Esophagus squamous epithelium (tissue), 5 donors: ENCODE results near the gene ITGA2B. TPM values are rescaled to one million over a fixed set of nuclear protein-coding genes. Genes with fewer than 3 reads are reported as not detected.
"Not testable (repeated sequence)": the region's sequence is repeated elsewhere in the genome, so short reads cannot be mapped to it uniquely, and the experiment has no call there.

Experiments used
- DNase-seq: peaks from one replicate; lab custom pipeline; 2025; lab: John Stamatoyannopoulos, UW
- H3K27ac ChIP-seq, 4 donors: fragments of 200-600 bp; sonication (generic); one replicate each; pipeline ENCODE4 v1.5.1; 2016 to 2019; ENCODE audit warnings: mild to moderate bottlenecking in 1 of 4
- H3K27me3 ChIP-seq, 4 donors: fragments of 200-600 bp; sonication (generic); 1 replicate in 3 of 4; 2 replicates in 1 of 4; pipeline versions ENCODE4 v1.5.1 to v1.6.0; 2017 to 2021; ENCODE audit warnings: antibody characterized with exemption in 1 of 4
- H3K36me3 ChIP-seq, 3 donors: fragments of 200-600 bp; sonication (generic); one replicate each; pipeline ENCODE4 v1.5.1; 2016 to 2019
- H3K4me1 ChIP-seq, 3 donors: fragments of 200-600 bp; sonication (generic); one replicate each; pipeline ENCODE4 v1.5.1; 2017 to 2019
- H3K4me3 ChIP-seq, 4 donors: fragments of 200-600 bp; sonication (generic); 1 replicate in 3 of 4; 2 replicates in 1 of 4; pipeline ENCODE4 v1.5.1; 2016 to 2019; ENCODE audit warnings: mild to moderate bottlenecking in 2 of 4, moderate library complexity in 1 of 4
- H3K9me3 ChIP-seq, 3 donors: fragments of 200-600 bp; sonication (generic); one replicate each; pipeline ENCODE4 v1.5.1; 2016 to 2019
- POLR2A ChIP-seq, 4 donors: fragments of 450-650 bp; IDR thresholded peaks; one replicate each; pipeline ENCODE4 v1.6.1; 2017; ENCODE audit warnings: antibody characterized with exemption in 4 of 4, mild to moderate bottlenecking in 4 of 4, moderate library complexity in 3 of 4
- WGBS, 2 donors: methylation state at CpG; one replicate each; pipeline ENCODE4 v1.1.5; 2018; 5-methylcytosine and 5-hydroxymethylcytosine counted together
- intact Hi-C: fragments of 100-400 bp; cut with DNase I; formaldehyde crosslinking; loops from one replicate; pipeline ENCODE4 v1.15.0; 2022
- total RNA-seq, 4 donors: library from RNA; depleted of rRNA; stranded (reverse); fragments of >200 nt; gene quantifications; one replicate each; pipeline ENCODE4 v1.1.0, GENCODE V29; 2016
- TF ChIP-seq, protein P1 (sequence below), 6 experiments: fragments of 450-650 bp in 4 of 6; fragments of 200-600 bp in 2 of 6; sonication (generic) in 2 of 6; IDR thresholded peaks; one replicate each; pipeline ENCODE4 v1.5.1; 2016 to 2019; ENCODE audit warnings: antibody characterized with exemption in 6 of 6, mild to moderate bottlenecking in 4 of 6, moderate library complexity in 4 of 6
- donor health status: DM: yes; HTN: yes; CAD: no.

Gene ITGA2B
- total RNA-seq, 4 donors from 2014 or later: 0.26 to 0.76 (median 0.70) TPM; not detected in 1

DNA sequence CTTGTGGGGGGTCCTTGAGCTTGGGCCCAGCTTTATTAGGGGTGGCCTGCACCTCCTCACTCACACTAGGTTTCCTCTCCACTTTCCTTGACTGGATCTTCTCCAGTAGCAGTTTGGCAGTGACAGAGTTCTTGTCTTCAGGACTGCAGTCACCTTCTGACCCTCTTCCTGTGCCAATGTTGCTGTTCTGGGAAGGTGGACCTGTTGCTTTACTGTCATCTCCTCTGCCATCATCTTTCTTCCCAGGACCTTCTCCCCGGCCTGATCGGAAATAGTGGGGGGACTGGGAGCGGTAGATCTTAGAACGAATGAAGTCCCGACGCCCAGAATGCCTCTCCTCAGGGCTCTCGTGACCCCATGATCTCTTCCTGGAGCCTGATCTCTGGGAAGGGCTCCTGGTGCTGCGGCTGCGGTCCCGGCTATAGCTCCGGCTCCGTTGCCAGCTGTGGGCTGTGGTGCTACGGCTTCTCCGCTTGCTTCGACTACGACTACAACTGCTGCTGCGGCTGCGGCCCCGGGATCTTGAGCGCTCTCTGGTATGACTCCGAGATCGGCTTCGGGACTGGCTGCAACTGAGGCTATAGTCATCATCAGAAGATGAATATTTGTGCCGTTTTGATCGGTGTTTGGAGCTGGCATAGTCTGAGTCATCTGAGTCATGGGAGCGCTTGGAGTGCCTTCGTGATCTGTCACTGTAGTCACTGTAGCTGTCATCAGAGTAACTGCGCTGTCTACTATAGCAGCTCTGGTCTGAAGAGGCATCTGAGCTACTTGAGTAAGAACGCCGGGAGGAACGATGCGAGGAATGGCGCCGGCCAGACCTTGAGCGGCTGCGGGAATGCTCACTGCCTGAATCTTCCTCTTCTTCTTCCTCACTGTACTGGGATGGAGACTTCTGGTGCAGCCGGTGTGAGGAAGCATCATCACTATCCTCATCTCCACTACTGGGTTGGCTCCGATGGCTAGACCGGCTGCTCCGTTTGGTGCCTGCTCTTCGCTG is 9.5 kb upstream of the ITGA2B start:
- peaks cover 17 to 89% (median 36%) of the 10 kb centered on the region in 3 donors for H3K36me3 ChIP-seq
- H3K27ac ChIP-seq: no peak overlapping the region
- intact Hi-C loops: loop anchor here (10.0 kb wide), 1 partner anchor 136 kb away; no protein-coding TSS in a partner anchor
- WGBS, 2 donors: 90 to 96% methylated on average over 29 of the region's 41 CpGs
- DNase-seq: no peak
- no peaks in the 10 kb centered on the region for H3K27me3 ChIP-seq
- no peak for TF ChIP-seq POLR2A (IDR thresholded peaks at IDR 0.05)
- TF ChIP-seq, protein P1, sequence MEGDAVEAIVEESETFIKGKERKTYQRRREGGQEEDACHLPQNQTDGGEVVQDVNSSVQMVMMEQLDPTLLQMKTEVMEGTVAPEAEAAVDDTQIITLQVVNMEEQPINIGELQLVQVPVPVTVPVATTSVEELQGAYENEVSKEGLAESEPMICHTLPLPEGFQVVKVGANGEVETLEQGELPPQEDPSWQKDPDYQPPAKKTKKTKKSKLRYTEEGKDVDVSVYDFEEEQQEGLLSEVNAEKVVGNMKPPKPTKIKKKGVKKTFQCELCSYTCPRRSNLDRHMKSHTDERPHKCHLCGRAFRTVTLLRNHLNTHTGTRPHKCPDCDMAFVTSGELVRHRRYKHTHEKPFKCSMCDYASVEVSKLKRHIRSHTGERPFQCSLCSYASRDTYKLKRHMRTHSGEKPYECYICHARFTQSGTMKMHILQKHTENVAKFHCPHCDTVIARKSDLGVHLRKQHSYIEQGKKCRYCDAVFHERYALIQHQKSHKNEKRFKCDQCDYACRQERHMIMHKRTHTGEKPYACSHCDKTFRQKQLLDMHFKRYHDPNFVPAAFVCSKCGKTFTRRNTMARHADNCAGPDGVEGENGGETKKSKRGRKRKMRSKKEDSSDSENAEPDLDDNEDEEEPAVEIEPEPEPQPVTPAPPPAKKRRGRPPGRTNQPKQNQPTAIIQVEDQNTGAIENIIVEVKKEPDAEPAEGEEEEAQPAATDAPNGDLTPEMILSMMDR (IDR thresholded peaks at IDR 0.05): no peak
- H3K4me1 ChIP-seq: no peaks in the 10 kb centered on the region
- H3K4me3 ChIP-seq: no peak overlapping the region
- no peaks in the 10 kb centered on the region for H3K9me3 ChIP-seq

DNA sequence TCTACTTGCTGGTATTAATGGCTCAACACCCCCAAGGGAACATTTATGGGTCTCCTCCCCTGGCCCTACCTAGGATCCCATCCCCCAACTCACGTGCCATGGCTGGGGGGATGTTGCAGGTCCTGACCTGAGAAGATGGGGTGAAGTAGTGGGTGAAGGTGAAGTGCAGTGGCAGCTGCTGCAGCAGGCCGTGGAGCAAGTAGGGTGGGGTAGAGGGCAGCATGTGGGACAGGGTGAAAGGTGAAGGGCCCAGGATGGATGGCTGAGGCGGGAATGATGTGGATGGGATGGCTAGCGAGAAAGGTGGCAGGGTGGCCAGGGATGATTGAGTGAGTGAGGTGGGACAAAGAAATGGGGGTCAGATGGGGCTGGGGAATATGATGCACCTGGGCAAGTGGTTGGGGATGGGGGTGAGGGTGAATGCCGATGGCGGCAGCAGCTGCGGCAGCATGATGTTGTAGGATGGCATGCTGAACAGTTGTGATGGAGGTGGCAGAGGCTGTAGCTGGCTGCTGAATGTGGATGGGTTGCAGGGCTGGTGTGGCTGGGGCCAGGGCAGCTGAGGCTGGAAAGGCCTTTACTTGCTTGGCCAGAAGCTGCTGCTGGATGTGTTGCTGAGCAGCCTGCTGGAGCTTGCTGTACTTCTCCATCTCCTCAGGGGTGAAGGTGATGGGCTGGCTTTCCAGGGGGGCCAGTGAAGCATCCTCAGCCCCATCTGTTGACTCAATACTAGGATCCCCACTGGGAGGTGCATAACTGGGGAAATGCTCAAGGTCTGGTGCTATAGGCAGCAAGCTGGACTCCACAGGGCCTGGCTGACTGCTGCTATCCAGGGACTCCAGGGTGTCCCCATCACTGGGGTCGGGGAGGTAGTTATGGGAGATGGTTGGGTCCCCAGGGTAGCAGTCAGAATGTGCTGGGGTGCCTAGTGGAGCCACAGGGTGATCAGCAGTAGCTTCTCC is 8.3 kb upstream of the ITGA2B start:
- TF ChIP-seq, protein P1 (IDR thresholded peaks at IDR 0.05): no peak
- no peak for TF ChIP-seq POLR2A (IDR thresholded peaks at IDR 0.05)
- WGBS, 2 donors: 94 to 96% methylated on average over 7 of the region's 8 CpGs
- DNase-seq: no peak
- no peaks in the 10 kb centered on the region for H3K4me1 ChIP-seq
- peaks cover 17 to 76% (median 32%) of the 10 kb centered on the region in 3 donors for H3K36me3 ChIP-seq
- H3K4me3 ChIP-seq: no peak overlapping the region
- intact Hi-C loops: loop anchor here (10.0 kb wide), 1 partner anchor 137 kb away; no protein-coding TSS in a partner anchor
- no peaks in the 10 kb centered on the region for H3K9me3 ChIP-seq
- no peak overlapping the region for H3K27ac ChIP-seq
- no peaks in the 10 kb centered on the region for H3K27me3 ChIP-seq

DNA sequence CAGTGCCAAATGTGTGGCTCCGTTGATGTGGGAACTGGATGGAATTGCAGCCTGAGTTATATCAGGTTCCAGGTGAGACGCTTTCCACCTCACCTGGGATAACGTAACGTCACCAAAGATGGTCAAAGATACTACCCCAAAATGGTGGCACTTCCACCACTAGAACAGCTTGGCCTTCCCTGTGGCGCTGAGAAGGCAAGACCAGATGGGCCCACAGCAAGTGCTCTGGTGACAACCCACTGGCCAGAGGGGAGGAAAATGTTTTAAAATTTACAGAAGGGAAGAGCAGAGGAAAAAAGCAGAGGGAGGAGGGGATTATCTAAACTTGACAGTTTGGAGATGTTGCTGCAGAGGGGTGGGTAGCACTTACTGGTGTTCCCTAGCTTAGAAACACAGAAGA is 7.5 kb upstream of the ITGA2B start:
- intact Hi-C loops: loop anchor here (10.0 kb wide), 1 partner anchor 138 kb away; no protein-coding TSS in a partner anchor
- no peak overlapping the region for H3K4me3 ChIP-seq
- no peak for DNase-seq

DNA sequence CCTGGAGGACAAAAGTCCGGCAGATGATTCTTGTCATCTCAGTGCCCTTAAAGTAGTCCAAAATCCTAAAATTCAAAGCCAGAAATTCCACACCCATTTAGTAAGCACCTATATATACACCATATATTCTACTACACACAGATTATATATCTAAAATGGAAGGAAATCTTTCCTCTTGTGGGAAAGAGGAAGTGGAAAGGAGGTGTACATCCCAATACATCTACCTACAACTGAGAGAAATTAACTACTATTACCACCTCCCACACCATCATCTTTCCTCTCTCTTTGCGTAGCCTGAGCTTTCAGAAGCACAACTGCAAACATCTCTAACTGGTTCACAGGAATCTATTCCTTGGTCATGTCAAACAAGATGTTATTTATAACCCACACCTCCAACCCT is 5.4 kb upstream of the ITGA2B start:
- DNase-seq: no peak
- WGBS, 2 donors: 83 to 98% methylated on average over 2 of the region's 2 CpGs
- H3K27me3 ChIP-seq: no peaks in the 10 kb centered on the region
- intact Hi-C loops: loop anchor here (10.0 kb wide), 1 partner anchor 140 kb away; no protein-coding TSS in a partner anchor
- H3K4me3 ChIP-seq: no peak overlapping the region
- peaks cover 4 to 47% (median 16%) of the 10 kb centered on the region in 3 donors for H3K36me3 ChIP-seq
- no peaks in the 10 kb centered on the region for H3K9me3 ChIP-seq
- no peaks in the 10 kb centered on the region for H3K4me1 ChIP-seq
- no peak overlapping the region for H3K27ac ChIP-seq
- TF ChIP-seq POLR2A (IDR thresholded peaks at IDR 0.05): no peak
- TF ChIP-seq, protein P1 (IDR thresholded peaks at IDR 0.05): no peak

More for the DNA sequence above, 7.5 kb upstream of the ITGA2B start:
- Histone ChIP-seq H3K27me3 (no peaks in the 10 kb centered on the region), H3K9me3 (no peaks in the 10 kb centered on the region), H3K4me1 (no peaks in the 10 kb centered on the region), H3K36me3 (peaks cover 17 to 68% (median 32%) of the 10 kb centered on the region in 3 donors), H3K27ac (no peak overlapping the region)
- 96 to 98% methylated on average over 5 of the region's 5 CpGs for WGBS, 2 donors
- no peak for TF ChIP-seq POLR2A (IDR thresholded peaks at IDR 0.05)
- TF ChIP-seq, protein P1 (IDR thresholded peaks at IDR 0.05): no peak

DNA sequence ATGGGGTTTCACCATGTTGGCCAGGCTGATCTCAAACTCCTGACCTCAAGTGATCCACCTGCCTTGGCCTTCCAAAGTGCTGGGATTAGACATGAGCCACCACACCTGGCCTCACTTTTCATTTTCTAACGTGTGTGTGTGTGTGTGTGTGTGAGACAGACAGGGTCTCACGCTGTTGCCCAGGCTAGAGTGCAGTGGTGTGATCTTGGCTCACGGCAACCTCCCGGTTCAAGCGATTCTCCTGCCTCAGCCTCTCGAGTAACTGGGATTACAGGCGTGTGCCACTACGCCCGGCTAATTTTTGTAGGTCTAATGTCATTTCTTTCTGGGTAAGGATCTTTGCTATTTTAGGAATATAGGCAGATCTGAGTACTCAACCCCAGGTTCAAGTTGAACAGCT is 4.7 kb upstream of the ITGA2B start:
- WGBS, 2 donors: 96 to 97% methylated on average over 4 to 9 of the region's 9 CpGs

More for the DNA sequence above, 4.7 kb upstream of the ITGA2B start:
- not testable (repeated sequence) for H3K4me3 ChIP-seq, H3K27ac ChIP-seq, DNase-seq, H3K4me1 ChIP-seq, H3K9me3 ChIP-seq, H3K27me3 ChIP-seq
- H3K36me3 ChIP-seq: peaks cover 4 to 40% (median 11%) of the 10 kb centered on the region in 3 donors
- intact Hi-C loops: loop anchor here (10.0 kb wide), 1 partner anchor 141 kb away; no protein-coding TSS in a partner anchor
